H1 (cell line): ENCODE measurements around the gene UBR1. TPM values are rescaled to one million over a fixed set of nuclear protein-coding genes. Genes with fewer than 3 reads are reported as not detected.

Experiments used
- CTCF ChIA-PET: fragments of 300-600 bp; sonication (Branson Sonifier 250); formaldehyde crosslinking; loops from one replicate; lab custom pipeline; 2021; ENCODE audit not compliant: partially characterized antibody; lab: Charles Lee
- POLR2A ChIA-PET: fragments of 300-600 bp; sonication (Branson Sonifier 250); formaldehyde crosslinking; loops from one replicate; lab custom pipeline; 2021; ENCODE audit warnings: inconsistent platforms; ENCODE audit not compliant: partially characterized antibody; lab: Charles Lee
- DNase-seq, 2 experiments: peaks; one replicate each; pipeline versions ENCODE4 v3.0.0 to v3.0.0-alpha.2; 2010 to 2022; ENCODE audit warnings: low spot score in 2 of 2, low read depth in 1 of 2, mixed read lengths in 1 of 2
- FAIRE-seq: peaks from 2 replicates; lab custom pipeline; 2011; peaks lifted over from hg19 to GRCh38; lab: Jason Lieb, UNC
- H2AFZ ChIP-seq: 2 replicates; pipeline ENCODE4 v1.8.1; 2012; ENCODE audit warnings: low read length, inconsistent platforms
- H2AK5ac ChIP-seq: 2 replicates; pipeline ENCODE4 v1.6.1; 2013; ENCODE audit warnings: low read depth, low read length
- H2BK120ac ChIP-seq: replicated peaks from 2 replicates; pipeline ENCODE3; 2013; ENCODE audit warnings: low read depth, low read length, inconsistent platforms
- H2BK12ac ChIP-seq: 2 replicates; pipeline ENCODE4 v1.6.1; 2013; ENCODE audit warnings: low read depth, low read length
- H2BK15ac ChIP-seq: 2 replicates; pipeline ENCODE4 v1.6.1; 2013; ENCODE audit warnings: low read length
- H2BK20ac ChIP-seq: 2 replicates; pipeline ENCODE4 v1.6.1; 2013; ENCODE audit warnings: low read length
- H2BK5ac ChIP-seq: 2 replicates; pipeline ENCODE4 v1.6.1; 2013; ENCODE audit warnings: low read depth, low read length
- H3K14ac ChIP-seq: 2 replicates; pipeline ENCODE4 v1.6.1; 2013; ENCODE audit warnings: inconsistent platforms; ENCODE audit not compliant: insufficient read length
- H3K18ac ChIP-seq: 2 replicates; pipeline ENCODE4 v1.6.1; 2013; ENCODE audit warnings: low read length; ENCODE audit errors: extremely low read depth
- H3K23ac ChIP-seq: 2 replicates; pipeline ENCODE4 v1.6.1; 2013; ENCODE audit warnings: inconsistent platforms; ENCODE audit not compliant: insufficient read length
- H3K23me2 ChIP-seq: 2 replicates; pipeline ENCODE4 v1.6.1; 2013; ENCODE audit warnings: low read depth, low read length
- H3K27ac ChIP-seq: 2 replicates; pipeline ENCODE4 v1.6.1; 2011; ENCODE audit warnings: low read depth, low read length, inconsistent platforms
- H3K27me3 ChIP-seq, 4 experiments: replicated peaks in 1 of 4; 1 replicate in 1 of 4; 2 replicates in 3 of 4; pipeline versions ENCODE4 v1.6.1 to v1.8.1; 2011 to 2013; ENCODE audit warnings: low read length in 3 of 4, mild to moderate bottlenecking in 3 of 4, inconsistent platforms in 2 of 4, mixed read lengths in 2 of 4, moderate library complexity in 1 of 4; ENCODE audit not compliant: control insufficient read depth in 3 of 4, insufficient read depth in 3 of 4; ENCODE audit errors: extremely low read depth in 1 of 4
- H3K36me3 ChIP-seq, 4 experiments: 2 replicates each; pipeline versions ENCODE4 v1.6.1 to v1.8.1; 2011 to 2013; ENCODE audit warnings: mild to moderate bottlenecking in 4 of 4, low read length in 3 of 4, moderate library complexity in 2 of 4, control low read depth in 1 of 4, inconsistent platforms in 1 of 4; ENCODE audit not compliant: insufficient read depth in 4 of 4, control insufficient read depth in 2 of 4
- H3K4ac ChIP-seq: replicated peaks from 2 replicates; pipeline ENCODE3; 2013; ENCODE audit warnings: low read length, low read depth, mixed read lengths, inconsistent platforms; ENCODE audit not compliant: insufficient read length
- H3K4me1 ChIP-seq, 4 experiments: replicated peaks in 1 of 4; 1 replicate in 1 of 4; 2 replicates in 3 of 4; pipeline versions ENCODE4 v1.6.1 to v1.8.1; 2011 to 2013; ENCODE audit warnings: low read length in 3 of 4, inconsistent platforms in 2 of 4, mixed read lengths in 1 of 4; ENCODE audit not compliant: insufficient read depth in 4 of 4, control insufficient read depth in 3 of 4
- H3K4me2 ChIP-seq, 2 experiments: 2 replicates each; pipeline versions ENCODE4 v1.6.1 to v1.8.1; 2011 to 2013; ENCODE audit warnings: low read depth in 2 of 2, low read length in 2 of 2, control low read depth in 1 of 2, inconsistent platforms in 1 of 2, mild to moderate bottlenecking in 1 of 2; ENCODE audit not compliant: insufficient read depth in 1 of 2
- H3K4me3 ChIP-seq, 4 experiments: fragments of 200-600, 300-600 bp in 1 of 4; sonication (generic), shearing (Covaris generic), sonication (Bioruptor Twin) in 1 of 4; 2 replicates each; pipeline versions ENCODE4 v1.5.1 to v1.8.1; 2011 to 2016; ENCODE audit warnings: low read length in 4 of 4, low read depth in 3 of 4, control low read depth in 2 of 4, inconsistent platforms in 2 of 4, mild to moderate bottlenecking in 2 of 4, mixed read lengths in 1 of 4, moderate library complexity in 1 of 4; ENCODE audit not compliant: insufficient read depth in 2 of 4; ENCODE audit errors: extremely low read depth in 1 of 4
- H3K56ac ChIP-seq: replicated peaks from 2 replicates; pipeline ENCODE3; 2013; ENCODE audit warnings: low read depth, mild to moderate bottlenecking, mixed read lengths, low read length, inconsistent platforms; ENCODE audit not compliant: insufficient read length
- H3K79me1 ChIP-seq: 2 replicates; pipeline ENCODE4 v1.6.1; 2013; ENCODE audit warnings: low read depth, low read length, control low read depth
- H3K79me2 ChIP-seq, 2 experiments: 2 replicates each; pipeline versions ENCODE4 v1.6.1 to v1.8.1; 2012 to 2013; ENCODE audit warnings: low read length in 2 of 2, mild to moderate bottlenecking in 2 of 2, inconsistent platforms in 1 of 2; ENCODE audit not compliant: insufficient read depth in 2 of 2, control insufficient read depth in 1 of 2
- H3K9ac ChIP-seq, 4 experiments: replicated peaks in 1 of 4; 1 replicate in 1 of 4; 2 replicates in 3 of 4; pipeline versions ENCODE4 v1.6.1 to v1.8.1; 2011 to 2013; ENCODE audit warnings: low read depth in 3 of 4, low read length in 3 of 4, control low read depth in 2 of 4, mild to moderate bottlenecking in 2 of 4, moderate library complexity in 2 of 4, inconsistent platforms in 1 of 4; ENCODE audit errors: extremely low read depth in 1 of 4
- H3K9me3 ChIP-seq, 2 experiments: 2 replicates each; pipeline versions ENCODE4 v1.6.1 to v1.8.1; 2012 to 2013; ENCODE audit warnings: mild to moderate bottlenecking in 2 of 2, moderate library complexity in 2 of 2, control low read depth in 1 of 2, inconsistent platforms in 1 of 2, low read depth in 1 of 2, low read length in 1 of 2, mixed read lengths in 1 of 2; ENCODE audit not compliant: insufficient read depth in 2 of 2
- H4K20me1 ChIP-seq, 2 experiments: replicated peaks in 1 of 2; 2 replicates each; pipeline versions ENCODE3 to v1.8.1; 2011 to 2013; ENCODE audit warnings: inconsistent platforms in 2 of 2, low read length in 2 of 2, mild to moderate bottlenecking in 1 of 2; ENCODE audit not compliant: insufficient read depth in 2 of 2, control insufficient read depth in 1 of 2
- H4K5ac ChIP-seq: 2 replicates; pipeline ENCODE4 v1.6.1; 2013; ENCODE audit warnings: low read length, low read depth, mixed read lengths, inconsistent platforms; ENCODE audit not compliant: insufficient read length
- H4K8ac ChIP-seq: 2 replicates; pipeline ENCODE4 v1.8.0; 2013; ENCODE audit warnings: mild to moderate bottlenecking, moderate library complexity, low read length, inconsistent platforms; ENCODE audit not compliant: insufficient read depth; ENCODE audit errors: extremely low read depth
- H4K91ac ChIP-seq: replicated peaks from 2 replicates; pipeline ENCODE3; 2013; ENCODE audit warnings: low read length, mixed read lengths, inconsistent platforms; ENCODE audit not compliant: insufficient read length
- BCL11A ChIP-seq, 2 experiments: IDR thresholded peaks; one replicate each; pipeline ENCODE4 v1.6.1; 2011; ENCODE audit warnings: low read depth in 2 of 2, low read length in 2 of 2, mild to moderate bottlenecking in 2 of 2
- CHD1 ChIP-seq: IDR thresholded peaks from 2 replicates; pipeline ENCODE4 v1.6.1; 2012; ENCODE audit warnings: low read depth, low read length, improper control_type of control experiment
- EGR1 ChIP-seq: IDR thresholded peaks from 2 replicates; pipeline ENCODE4 v1.6.1; 2011; ENCODE audit warnings: low read depth, low read length, borderline replicate concordance
- EP300 ChIP-seq, 2 experiments: IDR thresholded peaks; 1 replicate in 1 of 2; 2 replicates in 1 of 2; pipeline ENCODE4 v1.6.1; 2011 to 2012; ENCODE audit warnings: low read depth in 2 of 2, low read length in 2 of 2, mild to moderate bottlenecking in 2 of 2, borderline replicate concordance in 1 of 2, inconsistent platforms in 1 of 2, moderate library complexity in 1 of 2
- EZH2 ChIP-seq: fragments of 200-600 bp; sonication (generic); IDR thresholded peaks from 2 replicates; pipeline ENCODE4 v1.7.1; 2012; ENCODE audit warnings: low read depth, mild to moderate bottlenecking, moderate library complexity, low read length, inconsistent platforms; ENCODE audit not compliant: severe bottlenecking
- NRF1 ChIP-seq: IDR thresholded peaks from 2 replicates; pipeline ENCODE4 v1.6.1; 2011; ENCODE audit warnings: mild to moderate bottlenecking, low read depth, low read length, improper control_type of control experiment
- PHF8 ChIP-seq: fragments of 200-600 bp; sonication (generic); conservative IDR thresholded peaks from 2 replicates; pipeline ENCODE4 v1.7.1; 2012; ENCODE audit warnings: low read depth, mild to moderate bottlenecking, inconsistent platforms, low read length, moderate library complexity
- POLR2AphosphoS5 ChIP-seq: IDR thresholded peaks from 2 replicates; pipeline ENCODE4 v1.6.1; 2011; ENCODE audit warnings: low read depth, low read length
- RFX5 ChIP-seq: IDR thresholded peaks from 2 replicates; pipeline ENCODE4 v1.6.1; 2011; ENCODE audit warnings: low read depth, low read length, improper control_type of control experiment, borderline replicate concordance
- SRF ChIP-seq: IDR thresholded peaks from 2 replicates; pipeline ENCODE4 v1.6.1; 2011; ENCODE audit warnings: mild to moderate bottlenecking, low read depth, low read length, moderate library complexity
- TAF1 ChIP-seq: IDR thresholded peaks from 2 replicates; pipeline ENCODE4 v1.6.1; 2011; ENCODE audit warnings: mild to moderate bottlenecking, low read depth, low read length
- YY1 ChIP-seq: IDR thresholded peaks from 2 replicates; pipeline ENCODE4 v1.6.1; 2011; ENCODE audit warnings: low read depth, mild to moderate bottlenecking, low read length
- WGBS, 2 experiments: shearing (Covaris generic) in 1 of 2; methylation state at CpG; one replicate each; pipeline versions ENCODE4 v1.1.6 to v1.1.7; 2013 to 2015; ENCODE audit warnings: low lambda C conversion rate in 2 of 2, mixed read lengths in 2 of 2, inconsistent platforms in 1 of 2, low coverage in 1 of 2, missing lambda C conversion rate in 1 of 2; ENCODE audit not compliant: insufficient replicate concordance in 2 of 2, insufficient coverage in 1 of 2, insufficient read length in 1 of 2; ENCODE audit errors: extremely low coverage in 1 of 2, missing lambda C conversion rate in 1 of 2; 5-methylcytosine and 5-hydroxymethylcytosine counted together
- polyA plus RNA-seq, 7 experiments: library from polyadenylated mRNA; depleted of rRNA in 3 of 7; stranded (reverse) in 5 of 7; unstranded in 2 of 7; fragments of >200 nt in 5 of 7; fragments of 200-250 nt in 2 of 7; gene quantifications; 1 replicate in 5 of 7; 2 replicates in 1 of 7; 4 replicates in 1 of 7; pipeline versions ENCODE4 v1.2.1 to v1.2.3, GENCODE V29; 2011 to 2013; ENCODE audit warnings: missing spikeins in 2 of 7, mixed read lengths in 2 of 7
- total RNA-seq: library from RNA; stranded (reverse); fragmentation: NEBNext Ultra II Directional; extraction: Animal tissue kit (Norgen Biotek cat#: 25700); gene quantifications from 2 replicates; pipeline ENCODE4 v1.2.1, GENCODE V29; 2021

Gene UBR1
- total and polyA plus RNA-seq, 2 of the 8 experiments (the other 6 are each of a cell fraction or from before 2014, with no cell fraction given): 3.7 to 18.7 TPM

- H4K20me1 ChIP-seq: no peaks in the 10 kb centered on the region
- no peak overlapping the region for H3K18ac ChIP-seq
- no peaks in the 10 kb centered on the region for H3K36me3 ChIP-seq
- H3K9ac ChIP-seq: no peak overlapping the region
- H2BK20ac ChIP-seq: no peak overlapping the region
- peaks cover 8% of the 10 kb centered on the region for H3K23me2 ChIP-seq
- H2BK5ac ChIP-seq: no peak overlapping the region
- no peak overlapping the region for H2BK12ac ChIP-seq
- peaks cover 0 to 2% (median 0%) of the 10 kb centered on the region in 4 experiments; a peak in 1 of 7 replicates for H3K4me1 ChIP-seq
- no peak overlapping the region for H3K4me2 ChIP-seq
- H3K79me2 ChIP-seq: no peaks in the 10 kb centered on the region
- no peak overlapping the region for H3K14ac ChIP-seq
- no peaks in the 10 kb centered on the region; a peak in 2 of 7 replicates for H3K27me3 ChIP-seq
- peaks cover 0 to 7% of the 10 kb centered on the region in 2 experiments; a peak in 1 of 4 replicates for H3K9me3 ChIP-seq
- no peak overlapping the region for H2AFZ ChIP-seq
- DNase-seq (no peak), FAIRE-seq (no peak)
- no peak overlapping the region for H4K5ac ChIP-seq
- no peaks in the 10 kb centered on the region for H3K79me1 ChIP-seq
- H4K8ac ChIP-seq: no peak overlapping the region
- H3K4ac ChIP-seq: no peak overlapping the region
- no peak overlapping the region for H2AK5ac ChIP-seq
- H2BK15ac ChIP-seq: no peak overlapping the region
- no peak overlapping the region for H3K23ac ChIP-seq
- ChIA-PET CTCF (no interaction called here), POLR2A (no interaction called here)
- H2BK120ac ChIP-seq: no peak overlapping the region
- H3K27ac ChIP-seq: no peak overlapping the region
- 90% methylated on average over 6 of the region's 6 CpGs; no CpG with 5 or more reads in 1 of the 2 experiments for WGBS, 2 experiments
- no peak overlapping the region for H3K4me3 ChIP-seq
- no peak overlapping the region for H4K91ac ChIP-seq
- no peak overlapping the region for H3K56ac ChIP-seq
- TF ChIP-seq RFX5 (no peak), YY1 (no peak), PHF8 (no peak), CHD1 (no peak), NRF1 (no peak), SRF (no peak), EGR1 (no peak), TAF1 (no peak), POLR2AphosphoS5 (no peak), BCL11A (IDR thresholded peaks at IDR 0.05; ENCODE audit: low read depth in 2 of 2, low read length in 2 of 2) (no peak), EZH2 (no peak), EP300 (IDR thresholded peaks at IDR 0.05; ENCODE audit: borderline replicate concordance in 1 of 2, low read depth in 2 of 2, low read length in 2 of 2) (no peak)
These were observed 20.5 kb upstream of the UBR1 start for GRCh38 chr15:43126356-43126755.
